22Rv1 (cell line): ENCODE data around the gene CORO1C.

ENCODE experiments used
- ZFX ChIP-seq: fragments of 450-650 bp; IDR thresholded peaks from 2 replicates; pipeline ENCODE4 v1.6.1; 2017; ENCODE audit warnings: antibody characterized with exemption, borderline replicate concordance
- TF ChIP-seq, protein P1 (sequence below): fragments of 450-650 bp; IDR thresholded peaks from 2 replicates; pipeline ENCODE4 v1.5.1; 2017; ENCODE audit warnings: mild to moderate bottlenecking

DNA sequence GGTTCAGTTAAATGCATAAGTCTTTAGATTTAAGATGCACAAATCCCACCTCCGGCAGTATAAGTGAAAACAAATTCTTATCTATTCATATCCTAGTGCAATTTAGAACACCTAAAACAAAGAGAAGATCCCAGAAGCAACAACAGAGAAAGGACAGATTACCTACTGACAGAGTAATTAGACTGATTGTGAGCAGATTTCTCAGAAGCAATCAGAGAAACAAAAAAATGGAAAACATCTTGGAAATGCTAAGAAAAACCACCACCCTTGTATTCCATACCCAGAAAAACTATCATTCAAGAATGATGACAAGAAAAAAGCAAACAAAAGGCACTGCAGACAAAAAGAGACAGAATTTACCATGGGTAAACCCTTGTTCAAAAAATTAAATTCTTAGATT lies 50.0 kb downstream of the CORO1C start:
- TF ChIP-seq, protein P1, sequence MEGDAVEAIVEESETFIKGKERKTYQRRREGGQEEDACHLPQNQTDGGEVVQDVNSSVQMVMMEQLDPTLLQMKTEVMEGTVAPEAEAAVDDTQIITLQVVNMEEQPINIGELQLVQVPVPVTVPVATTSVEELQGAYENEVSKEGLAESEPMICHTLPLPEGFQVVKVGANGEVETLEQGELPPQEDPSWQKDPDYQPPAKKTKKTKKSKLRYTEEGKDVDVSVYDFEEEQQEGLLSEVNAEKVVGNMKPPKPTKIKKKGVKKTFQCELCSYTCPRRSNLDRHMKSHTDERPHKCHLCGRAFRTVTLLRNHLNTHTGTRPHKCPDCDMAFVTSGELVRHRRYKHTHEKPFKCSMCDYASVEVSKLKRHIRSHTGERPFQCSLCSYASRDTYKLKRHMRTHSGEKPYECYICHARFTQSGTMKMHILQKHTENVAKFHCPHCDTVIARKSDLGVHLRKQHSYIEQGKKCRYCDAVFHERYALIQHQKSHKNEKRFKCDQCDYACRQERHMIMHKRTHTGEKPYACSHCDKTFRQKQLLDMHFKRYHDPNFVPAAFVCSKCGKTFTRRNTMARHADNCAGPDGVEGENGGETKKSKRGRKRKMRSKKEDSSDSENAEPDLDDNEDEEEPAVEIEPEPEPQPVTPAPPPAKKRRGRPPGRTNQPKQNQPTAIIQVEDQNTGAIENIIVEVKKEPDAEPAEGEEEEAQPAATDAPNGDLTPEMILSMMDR, result no peak
- TF ChIP-seq ZFX, result no peak
